Adrenal gland (tissue), 12 donors: Measurements from ENCODE around the gene CDON. TPM values are rescaled to one million over a fixed set of nuclear protein-coding genes. Genes with fewer than 3 reads are reported as not detected.

Experiments used
- DNase-seq, 7 donors: peaks; one replicate each; pipeline ENCODE4 v3.0.0-alpha.2; 2019 to 2020
- H3K27ac ChIP-seq, 5 donors: fragments of 200-600 bp; sonication (generic) in 4 of 5; 1 replicate in 3 of 5; 2 replicates in 2 of 5; pipeline versions ENCODE4 v1.5.1 to v1.8.0; 2016 to 2020; ENCODE audit warnings: mild to moderate bottlenecking in 1 of 5
- H3K27me3 ChIP-seq: fragments of 200-600 bp; 2 replicates; pipeline ENCODE4 v1.8.0; 2021
- H3K36me3 ChIP-seq, 2 donors: fragments of 200-600 bp; replicated peaks in 1 of 2; 1 replicate in 1 of 2; 2 replicates in 1 of 2; pipeline versions ENCODE4 v1.5.1 to v1.8.0; 2018 to 2022
- H3K4me1 ChIP-seq, 2 donors: fragments of 200-600 bp; replicated peaks in 1 of 2; 1 replicate in 1 of 2; 2 replicates in 1 of 2; pipeline versions ENCODE4 v1.5.1 to v1.8.0; 2018 to 2021
- H3K4me3 ChIP-seq, 4 donors: fragments of 200-600 bp; sonication (generic) in 3 of 4; one replicate each; pipeline ENCODE4 v1.5.1; 2016 to 2018
- H3K9me3 ChIP-seq, 3 donors: fragments of 200-600 bp; sonication (generic) in 1 of 3; replicated peaks in 1 of 3; 1 replicate in 2 of 3; 2 replicates in 1 of 3; pipeline versions ENCODE4 v1.5.1 to v1.8.0; 2016 to 2021
- CTCF ChIP-seq, 6 experiments: fragments of 450-650 bp in 4 of 6; fragments of 200-600 bp in 2 of 6; sonication (generic) in 1 of 6; IDR thresholded peaks; 1 replicate in 5 of 6; 2 replicates in 1 of 6; pipeline versions ENCODE4 v1.5.1 to v1.8.0; 2016 to 2021; ENCODE audit warnings: antibody characterized with exemption in 6 of 6, mild to moderate bottlenecking in 2 of 6, moderate library complexity in 1 of 6
- POLR2A ChIP-seq, 2 donors: fragments of 450-650 bp; IDR thresholded peaks; one replicate each; pipeline ENCODE4 v1.6.1; 2017; ENCODE audit warnings: antibody characterized with exemption in 2 of 2, mild to moderate bottlenecking in 2 of 2, moderate library complexity in 1 of 2
- WGBS, 4 donors: extraction: QIAGEN DNeasy Blood & Tissue Kit in 2 of 4; methylation state at CpG; one replicate each; pipeline versions ENCODE4 v1.1.5 to v1.1.7; 2013 to 2017; 5-methylcytosine and 5-hydroxymethylcytosine counted together
- intact Hi-C, 2 donors: fragments of 100-400 bp; cut with DNase I; formaldehyde crosslinking; loops; one replicate each; pipeline versions ENCODE4 v1.14.1 to v1.15.0; 2022 to 2023
- polyA plus RNA-seq, 3 donors: library from polyadenylated mRNA; stranded (reverse); fragments of 200-250 nt in 2 of 3; fragments of 350-450 nt in 1 of 3; fragmentation: Illumina TruSeq in 1 of 3; extraction: RNeasy Lipid Tissue Mini Kit (QIAGEN cat#74804) in 1 of 3; gene quantifications; one replicate each; pipeline ENCODE4 v1.2.3, GENCODE V29; 2013 to 2014
- total RNA-seq, 9 donors: library from RNA; depleted of rRNA in 4 of 9; stranded (reverse); fragments of >200 nt in 4 of 9; fragments of 120-200 nt in 1 of 9; fragmentation: NEBNext Ultra II Directional in 1 of 9; extraction: Animal tissue kit (Norgen Biotek cat#: 25700) in 1 of 9; gene quantifications; one replicate each; pipeline versions ENCODE4 v1.1.0 to v1.2.4, GENCODE V29; 2013 to 2023
- donor health status: healthy with polysubstance abuse.
- donor health status: Bipolar disorder and iron deficiency.
- donor health status: DM: yes; HTN: yes; CAD: no.
- donor health status: DM: no; HTN: no; CAD: no.
- donor health status: DM: no; HTN: no; CAD: no.
- donor health status: DM: yes; HTN: yes; CAD: no.

Gene CDON
- total and polyA plus RNA-seq, 12 donors, result 0.90 to 12.1 (median 3.9) TPM

GRCh38 chr11:125910226-125910849 lies 152.3 kb downstream of the CDON start:
- Histone ChIP-seq H3K27me3 (peaks cover 2% of the 10 kb centered on the region), H3K4me3 (no peak overlapping the region), H3K36me3 (no peaks in the 10 kb centered on the region), H3K27ac (no peak overlapping the region), H3K4me1 (no peaks in the 10 kb centered on the region), H3K9me3 (no peaks in the 10 kb centered on the region)
- WGBS, 4 donors, result 70 to 81% (median 75%) methylated on average over 8 of the region's 8 CpGs
- intact Hi-C loops, result no loop called here
- TF ChIP-seq CTCF (IDR thresholded peaks at IDR 0.05) (no peak), POLR2A (IDR thresholded peaks at IDR 0.05) (no peak)
- no peak for DNase-seq

Other genes with a start within 250 kb of the CDON start
- gene PATE4, start 229.6 kb downstream of the CDON start, total RNA-seq, result not detected
- not detected for gene PATE4, start 229.6 kb downstream of the CDON start, polyA plus RNA-seq
- gene HYLS1, start 175.2 kb downstream of the CDON start, total RNA-seq, result 1 to 10 TPM; 1.8 to 8.4 (median 4.8) TPM
- gene HYLS1, start 175.2 kb downstream of the CDON start, polyA plus RNA-seq, result 1 to 10 TPM; 2.7 to 5.6 (median 3.2) TPM
- gene PUS3, start 159.7 kb downstream of the CDON start, total RNA-seq, result 10 to 100 TPM in 7 of 9 donors, 1 to 10 TPM in 2; 5.8 to 23.7 (median 15.0) TPM
- 10 to 100 TPM; 11.7 to 37.9 (median 16.4) TPM for gene PUS3, start 159.7 kb downstream of the CDON start, polyA plus RNA-seq
- 1 to 10 TPM in 2 of 9 donors, under 1 TPM in 4, not detected in 3; 0.18 to 7.4 (median 0.90) TPM for gene DDX25, start 158.4 kb downstream of the CDON start, total RNA-seq
- 1 to 10 TPM in 2 of 3 donors, under 1 TPM in 1; 0.88 to 3.6 (median 2.5) TPM for gene DDX25, start 158.4 kb downstream of the CDON start, polyA plus RNA-seq
- not detected for gene VSIG10L2, start 116.8 kb downstream of the CDON start, total RNA-seq
- gene VSIG10L2, start 116.8 kb downstream of the CDON start, polyA plus RNA-seq, result under 1 TPM in 2 of 3 donors, not detected in 1; 0.08 to 0.44 TPM
- gene RPUSD4, start 148.8 kb upstream of the CDON start, total RNA-seq, result 10 to 100 TPM; 10.6 to 27.5 (median 21.1) TPM
- gene RPUSD4, start 148.8 kb upstream of the CDON start, polyA plus RNA-seq, result 10 to 100 TPM; 12.4 to 18.5 (median 15.9) TPM
- 10 to 100 TPM; 12.0 to 26.6 (median 17.2) TPM for gene FAM118B, start 148.9 kb upstream of the CDON start, total RNA-seq
- gene FAM118B, start 148.9 kb upstream of the CDON start, polyA plus RNA-seq, result 10 to 100 TPM in 1 of 3 donors, 1 to 10 TPM in 2; 5.8 to 17.0 (median 8.8) TPM
- gene SRPRA, start 206.0 kb upstream of the CDON start, total RNA-seq, result 100 to 1,000 TPM in 6 of 9 donors, 10 to 100 TPM in 3; 80.5 to 194 (median 110) TPM
- 100 to 1,000 TPM in 1 of 3 donors, 10 to 100 TPM in 2; 61.5 to 194 (median 88.2) TPM for gene SRPRA, start 206.0 kb upstream of the CDON start, polyA plus RNA-seq
- 10 to 100 TPM in 8 of 9 donors, 1 to 10 TPM in 1; 7.2 to 33.0 (median 27.6) TPM for gene FOXRED1, start 206.3 kb upstream of the CDON start, total RNA-seq
- 10 to 100 TPM; 31.3 to 55.3 (median 43.9) TPM for gene FOXRED1, start 206.3 kb upstream of the CDON start, polyA plus RNA-seq
- gene TIRAP, start 220.2 kb upstream of the CDON start, total RNA-seq, result 10 to 100 TPM in 7 of 9 donors, 1 to 10 TPM in 2; 8.9 to 41.1 (median 12.5) TPM
- 10 to 100 TPM in 1 of 3 donors, 1 to 10 TPM in 2; 4.7 to 12.0 (median 5.9) TPM for gene TIRAP, start 220.2 kb upstream of the CDON start, polyA plus RNA-seq
- 10 to 100 TPM in 8 of 9 donors, 1 to 10 TPM in 1; 8.3 to 22.2 (median 18.0) TPM for gene DCPS, start 241.2 kb upstream of the CDON start, total RNA-seq
- gene DCPS, start 241.2 kb upstream of the CDON start, polyA plus RNA-seq, result 10 to 100 TPM; 18.2 to 45.5 (median 22.4) TPM